Tongue (tissue), 2 donors: ENCODE measurements around the gene ZNF491. TPM values are rescaled to one million over a fixed set of nuclear protein-coding genes. Genes with fewer than 3 reads are reported as not detected.
"Not testable (repeated sequence)": the region's sequence is repeated elsewhere in the genome, so short reads cannot be mapped to it uniquely, and the experiment has no call there.

Source experiments
- DNase-seq: peaks from one replicate; pipeline ENCODE4 v3.0.0-alpha.2; 2015
- total RNA-seq: library from RNA; depleted of rRNA; stranded (reverse); fragments of >200 nt; gene quantifications from one replicate; pipeline ENCODE4 v1.2.3, GENCODE V29; 2014

Gene ZNF491
- 4.4 TPM for total RNA-seq

DNA sequence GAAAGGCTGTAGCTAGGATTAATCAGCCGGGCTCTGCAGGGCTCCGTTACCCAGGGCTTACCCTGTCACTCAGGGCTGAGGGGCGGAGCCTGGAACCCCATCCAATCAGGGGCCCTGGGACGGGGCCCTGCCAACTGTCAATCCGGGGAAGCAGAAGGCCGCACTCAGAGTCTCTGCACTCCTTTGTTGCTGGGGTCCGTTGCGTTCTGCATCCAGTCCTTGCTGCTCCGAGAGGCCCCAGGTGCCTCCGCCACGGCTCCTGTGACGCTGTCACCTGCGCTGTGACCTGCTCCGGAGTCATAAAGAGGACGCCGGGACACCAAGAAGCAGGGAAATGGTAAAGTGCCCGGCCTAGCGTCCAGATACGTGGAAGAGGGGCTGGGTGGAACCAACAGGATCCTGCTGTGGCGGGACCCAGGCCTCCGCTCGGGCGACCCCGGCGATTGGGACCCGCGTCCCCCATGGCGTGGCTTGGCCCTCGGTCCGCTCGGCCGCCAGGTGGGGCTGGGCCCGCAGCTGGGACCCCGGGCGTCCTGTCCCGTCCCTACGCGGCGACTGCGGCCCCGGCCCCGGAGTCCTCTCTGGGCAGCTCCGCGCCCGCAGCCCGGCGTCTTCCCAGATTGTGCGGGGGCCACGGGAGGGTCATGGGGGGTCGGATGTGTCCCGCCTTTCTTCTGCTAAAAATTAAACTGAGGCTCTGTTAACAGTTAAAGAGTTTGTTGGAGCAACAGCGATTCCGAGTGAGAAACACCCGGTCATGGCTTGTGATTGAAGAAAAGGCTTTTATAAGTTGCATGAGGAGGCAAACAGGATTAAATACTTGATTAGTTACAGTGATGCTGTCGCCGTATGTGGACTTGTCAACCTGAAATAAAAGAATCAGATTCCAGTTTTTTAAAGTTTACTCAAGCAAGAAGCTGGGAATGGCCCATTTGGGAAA lies at the start of gene ZNF491:
Gene ZNF491 (plus strand): TSS at position 133 of the 940 bp plus-strand sequence. CDS start 7,431 bp downstream, outside the sequence.
- DNase-seq, result peak; percentile 95

DNA sequence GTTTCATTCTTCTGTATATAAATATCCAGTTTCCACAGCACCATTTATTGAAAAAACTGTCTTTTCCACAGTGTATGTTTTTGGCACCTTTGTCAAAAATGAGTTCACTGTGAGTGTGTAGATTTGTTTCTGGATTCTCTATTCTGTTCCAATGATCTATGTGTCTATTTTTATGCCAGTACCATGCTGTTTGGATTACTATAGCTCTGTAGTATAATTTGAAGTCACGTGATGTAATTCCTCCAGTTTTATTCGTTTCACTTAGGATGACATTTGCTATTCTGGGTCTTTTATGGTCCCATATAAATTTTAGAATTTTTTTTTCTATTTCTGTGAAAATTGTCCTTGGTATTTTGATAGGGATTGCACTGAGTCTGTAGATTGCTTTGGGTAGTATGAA lies 48.6 kb upstream of the ZNF491 start:
- DNase-seq, result no peak

DNA sequence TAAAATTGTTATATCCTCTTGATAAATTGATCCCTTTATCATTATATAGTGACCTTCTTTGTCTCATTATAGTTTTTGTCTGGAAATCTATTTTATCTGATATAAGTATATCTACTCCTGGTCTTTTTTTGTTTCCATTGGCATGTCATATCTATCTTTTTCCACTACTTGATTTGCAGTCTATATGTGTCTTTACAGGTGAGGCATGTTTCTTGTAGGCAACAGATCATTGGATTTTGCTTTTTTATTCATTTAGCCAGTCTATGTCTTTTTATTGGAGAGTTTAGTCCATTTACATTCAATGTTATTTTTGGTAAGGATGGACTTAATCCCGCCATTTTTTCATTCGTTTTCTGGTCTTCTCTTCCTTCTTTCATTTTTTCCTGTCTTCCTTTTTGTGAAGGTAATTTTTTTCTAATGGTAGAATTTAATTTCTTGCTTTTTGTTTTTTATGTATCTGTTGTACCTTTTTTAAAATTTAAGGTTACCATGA lies 46.0 kb upstream of the ZNF491 start:
- no peak for DNase-seq

DNA sequence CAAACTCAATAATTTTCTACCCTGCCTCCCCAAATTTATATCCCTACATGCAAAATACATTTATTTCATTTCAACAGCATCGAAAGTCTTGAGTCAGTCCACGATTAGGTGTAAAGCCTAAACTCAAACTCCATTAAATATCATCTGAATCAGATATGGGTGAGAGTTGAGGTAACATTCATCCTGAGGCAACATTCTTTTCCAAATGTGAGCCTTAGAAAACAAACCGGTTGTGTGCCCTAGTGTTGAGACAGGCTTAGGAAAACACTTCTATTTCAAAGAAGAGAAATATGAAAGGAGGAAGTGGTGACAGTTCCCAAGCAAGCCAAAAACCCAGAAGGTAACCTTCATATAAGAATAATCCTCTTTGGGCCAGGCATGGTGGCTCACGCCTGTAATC lies 43.7 kb upstream of the ZNF491 start:
- no peak for DNase-seq

DNA sequence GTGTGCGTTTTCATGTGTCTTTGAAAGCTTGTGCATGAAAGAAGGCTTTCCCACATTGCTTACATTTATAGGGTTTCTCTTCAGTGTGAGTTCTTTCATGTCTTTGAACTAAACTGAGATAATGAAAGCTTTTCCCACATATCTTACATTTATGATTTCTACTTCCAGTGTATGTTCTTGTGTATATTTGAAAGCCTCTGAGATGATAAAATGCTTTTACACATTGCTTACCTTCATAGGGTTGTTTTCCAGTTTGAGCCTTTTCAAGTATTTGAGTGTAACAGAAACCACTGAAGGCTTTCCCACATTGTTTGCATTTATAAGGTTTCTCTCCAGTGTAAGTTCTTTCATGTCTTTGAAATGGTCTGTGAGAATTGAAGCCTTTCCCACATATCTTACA lies 41.4 kb upstream of the ZNF491 start:
- DNase-seq, result no peak

DNA sequence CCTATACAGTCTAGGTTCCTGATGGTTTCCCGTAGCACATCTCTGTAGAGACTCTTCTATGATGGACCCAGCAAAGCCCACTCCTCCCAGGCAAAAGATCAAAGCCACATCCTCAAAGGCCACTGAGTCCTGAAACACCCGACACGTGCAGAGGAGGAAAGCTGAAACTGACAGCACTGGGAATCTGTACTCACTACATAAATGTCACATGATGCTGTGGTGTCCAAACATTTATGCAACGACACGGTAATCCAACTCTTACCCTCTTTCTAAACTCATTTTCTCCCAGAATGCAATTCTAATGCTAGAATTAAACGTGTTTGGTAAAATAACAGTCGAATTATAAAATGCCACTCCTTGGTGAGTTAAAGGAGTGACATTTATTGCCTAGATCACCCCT lies 38.5 kb upstream of the ZNF491 start:
- DNase-seq, result no peak

DNA sequence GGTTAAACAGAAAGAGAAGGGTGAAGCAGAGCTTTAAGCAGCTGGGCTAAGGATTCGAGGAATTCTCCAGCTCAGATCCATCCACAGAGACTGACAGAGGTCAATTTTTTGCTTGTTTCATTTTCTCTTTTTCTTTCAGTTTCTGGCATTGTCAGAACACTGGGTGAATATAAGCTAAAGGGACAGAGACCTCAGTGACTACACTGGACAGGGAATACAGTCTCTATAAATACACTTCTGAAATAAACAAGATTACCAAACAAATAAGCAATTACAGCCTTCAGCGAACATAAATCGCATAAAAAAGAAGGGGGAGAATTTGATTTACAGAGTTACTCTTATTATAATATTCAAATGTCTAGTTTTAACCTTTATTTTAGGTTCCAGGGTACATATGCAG lies 35.2 kb upstream of the ZNF491 start:
- DNase-seq, result no peak

DNA sequence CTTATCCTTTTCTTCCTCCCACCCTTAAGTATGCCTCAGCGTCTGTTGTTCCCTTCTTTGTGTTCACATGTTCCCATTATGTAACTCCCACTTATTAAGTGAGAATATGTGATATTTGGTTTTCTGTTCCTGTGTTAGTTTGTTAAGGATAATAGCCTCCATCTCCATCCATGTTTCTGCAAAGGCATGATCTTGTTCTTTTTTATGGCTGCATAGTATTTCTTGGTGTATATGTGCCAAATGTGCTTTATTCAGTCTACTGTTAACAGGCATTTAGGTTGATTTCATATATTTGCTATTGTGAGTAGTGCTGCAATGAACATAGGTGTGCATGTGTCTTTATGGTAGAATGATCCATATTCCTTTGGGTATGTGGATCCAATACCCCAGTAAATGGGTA lies 34.7 kb upstream of the ZNF491 start:
- no peak for DNase-seq

DNA sequence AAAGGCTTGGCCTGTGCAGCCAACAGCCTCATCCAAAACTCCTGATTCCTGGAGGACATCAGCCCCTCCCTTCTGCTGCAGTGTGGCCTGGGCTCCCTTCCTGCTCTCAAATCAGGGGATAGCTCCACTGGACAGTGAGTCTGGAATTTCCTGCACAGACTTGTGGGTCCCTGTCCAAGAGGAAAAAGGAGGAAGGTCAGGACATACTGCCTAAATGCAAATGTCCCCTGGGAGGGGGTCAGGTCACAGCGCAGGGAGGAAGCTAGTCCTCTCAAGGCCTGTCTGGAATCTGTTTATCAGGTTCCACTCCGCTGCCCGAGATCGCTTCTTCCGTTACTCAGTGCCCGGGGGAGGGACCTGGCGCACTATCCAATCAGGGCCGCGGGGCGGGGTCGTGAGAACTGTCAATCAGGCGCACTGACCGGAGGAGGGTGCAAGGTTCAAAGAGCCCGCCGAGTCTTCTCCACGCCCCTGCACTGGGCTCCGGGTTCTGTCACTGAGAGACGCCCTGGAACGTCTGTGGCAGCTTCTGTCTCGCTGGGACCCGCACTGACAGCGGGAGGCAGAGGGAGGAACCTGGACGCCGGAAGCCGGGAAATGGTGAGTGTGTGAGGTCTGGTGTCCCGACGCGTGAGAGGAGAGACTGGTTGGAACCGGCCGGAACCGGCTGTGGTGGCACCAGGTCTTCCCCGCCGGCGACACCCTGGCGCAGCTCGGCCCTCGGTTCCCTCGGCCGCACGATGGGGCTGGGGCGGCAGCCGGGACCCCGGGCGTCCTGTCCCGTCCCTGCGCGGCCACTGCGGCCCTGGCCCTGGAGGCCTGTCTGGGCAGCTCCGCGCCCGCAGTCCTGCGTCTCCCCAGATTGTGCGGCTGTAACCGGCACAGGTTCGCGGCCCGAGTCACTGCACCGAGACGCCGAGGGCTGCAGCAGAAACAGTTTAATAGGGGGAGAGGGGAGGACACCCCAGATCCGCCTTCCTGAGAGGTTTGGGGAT lies 31.4 kb upstream of the ZNF491 start, which contains the start of gene ZNF441:
Gene ZNF441 (plus strand): TSS at position 404 of the 995 bp plus-strand sequence. CDS start 194 bp downstream, at position 598.
- peak; percentile 98 for DNase-seq

DNA sequence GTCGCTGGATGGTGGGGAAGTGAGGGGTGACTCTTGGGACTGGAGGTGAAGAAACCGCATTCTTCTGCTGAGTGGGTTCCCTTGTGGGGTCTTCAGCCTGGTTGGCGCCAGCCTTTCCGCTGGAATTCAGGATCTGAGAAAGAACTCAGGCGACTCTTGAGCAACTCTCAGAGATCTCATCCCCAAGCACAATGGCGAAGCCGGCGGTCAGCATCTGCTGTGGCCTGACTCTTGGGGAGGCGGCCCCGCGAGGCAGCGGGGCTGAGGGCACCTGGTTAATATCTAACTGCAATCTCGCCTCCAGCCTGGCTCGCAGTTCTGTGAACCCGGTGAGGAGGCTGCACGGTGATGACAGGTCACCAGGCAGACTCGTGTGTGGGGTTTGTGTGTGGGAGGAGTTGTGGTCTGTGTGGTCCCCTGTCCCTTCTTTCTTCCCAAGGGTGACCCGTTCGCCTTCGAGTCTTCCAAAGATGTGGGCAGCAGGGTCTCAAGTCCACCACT lies 30.6 kb upstream of the ZNF491 start:
- peak; percentile 36 for DNase-seq

DNA sequence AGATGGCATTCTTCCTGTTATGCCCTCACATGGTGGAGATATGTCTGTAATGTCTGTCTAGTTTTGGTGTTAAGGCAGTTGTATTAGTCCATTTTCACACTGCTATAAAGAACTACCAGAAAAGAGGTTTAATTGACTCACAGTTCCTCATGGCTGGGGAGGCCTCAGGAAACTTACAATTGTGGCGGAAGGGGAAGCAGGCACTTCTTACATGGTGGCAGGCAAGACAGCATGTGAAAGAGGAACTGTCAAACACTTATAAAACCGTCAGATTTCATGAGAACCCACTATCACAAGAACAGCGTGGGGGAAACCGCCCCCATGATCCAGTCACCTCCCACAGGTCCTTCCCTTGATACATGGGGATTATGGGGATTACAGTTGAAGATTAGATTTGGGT lies 28.3 kb upstream of the ZNF491 start:
- DNase-seq, result no peak

DNA sequence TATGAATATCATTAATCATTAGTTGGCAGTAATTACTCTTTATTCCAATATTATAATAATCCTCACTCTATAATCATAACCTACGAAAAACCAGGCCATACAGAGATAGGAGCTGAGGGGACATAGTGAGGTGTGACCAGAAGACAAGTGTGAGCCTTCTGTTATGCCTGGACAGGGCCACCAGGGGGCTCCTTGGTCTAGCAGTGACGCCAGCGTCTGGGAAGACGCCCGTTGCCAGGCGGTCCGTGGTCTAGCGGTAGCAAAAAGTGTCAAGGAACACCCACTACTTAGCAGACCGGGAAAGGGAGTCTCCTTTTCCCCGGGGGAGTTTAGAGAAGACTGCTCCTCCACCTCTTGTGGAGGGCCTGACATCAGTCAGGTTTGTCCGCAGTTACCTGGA lies 26.8 kb upstream of the ZNF491 start:
- not testable (repeated sequence) for DNase-seq

DNA sequence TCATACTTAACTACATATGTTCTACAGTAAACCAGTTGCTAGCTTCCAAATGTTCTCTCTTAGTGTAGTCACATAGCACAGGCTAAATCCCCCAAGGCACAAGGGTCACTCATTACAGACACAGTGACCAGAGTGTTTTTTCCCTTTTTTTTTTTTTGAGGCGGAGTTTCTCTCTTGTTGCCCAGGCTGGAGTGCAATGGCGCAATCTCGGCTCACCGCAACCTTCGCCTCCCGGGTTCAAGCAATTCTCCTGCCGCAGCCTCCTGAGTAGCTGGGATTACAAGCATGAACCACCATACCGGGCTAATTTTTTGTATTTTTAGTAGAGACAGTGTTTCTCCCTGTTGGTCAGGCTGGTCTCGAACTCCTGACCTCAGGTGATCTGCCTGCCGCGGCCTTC lies 21.7 kb upstream of the ZNF491 start:
- not testable (repeated sequence) for DNase-seq

DNA sequence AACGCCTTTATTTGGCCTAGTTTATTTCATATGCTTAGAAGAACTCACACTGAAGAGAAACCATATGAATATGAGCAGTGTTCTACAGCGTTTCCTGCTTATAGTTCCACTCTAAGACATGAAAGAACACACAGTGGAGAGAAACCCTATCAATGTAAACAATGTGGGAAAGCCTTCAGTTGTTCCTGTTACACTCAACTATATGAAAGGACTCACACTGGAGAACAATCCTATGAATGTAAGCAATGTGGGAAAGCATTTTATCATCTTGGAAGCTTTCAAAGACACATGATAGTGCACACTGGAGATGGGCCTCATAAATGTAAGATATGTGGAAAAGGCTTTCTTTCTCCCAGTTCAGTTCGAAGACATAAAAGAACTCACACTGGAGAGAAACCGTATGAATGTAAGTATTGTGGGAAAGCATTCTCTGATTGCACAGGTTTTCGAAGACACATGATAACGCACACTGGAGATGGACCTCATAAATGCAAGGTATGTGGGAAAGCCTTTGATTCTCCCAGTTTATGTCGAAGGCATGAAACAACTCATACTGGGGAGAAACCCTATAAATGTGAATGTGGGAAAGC lies 17.8 kb upstream of the ZNF491 start:
- DNase-seq, result no peak

DNA sequence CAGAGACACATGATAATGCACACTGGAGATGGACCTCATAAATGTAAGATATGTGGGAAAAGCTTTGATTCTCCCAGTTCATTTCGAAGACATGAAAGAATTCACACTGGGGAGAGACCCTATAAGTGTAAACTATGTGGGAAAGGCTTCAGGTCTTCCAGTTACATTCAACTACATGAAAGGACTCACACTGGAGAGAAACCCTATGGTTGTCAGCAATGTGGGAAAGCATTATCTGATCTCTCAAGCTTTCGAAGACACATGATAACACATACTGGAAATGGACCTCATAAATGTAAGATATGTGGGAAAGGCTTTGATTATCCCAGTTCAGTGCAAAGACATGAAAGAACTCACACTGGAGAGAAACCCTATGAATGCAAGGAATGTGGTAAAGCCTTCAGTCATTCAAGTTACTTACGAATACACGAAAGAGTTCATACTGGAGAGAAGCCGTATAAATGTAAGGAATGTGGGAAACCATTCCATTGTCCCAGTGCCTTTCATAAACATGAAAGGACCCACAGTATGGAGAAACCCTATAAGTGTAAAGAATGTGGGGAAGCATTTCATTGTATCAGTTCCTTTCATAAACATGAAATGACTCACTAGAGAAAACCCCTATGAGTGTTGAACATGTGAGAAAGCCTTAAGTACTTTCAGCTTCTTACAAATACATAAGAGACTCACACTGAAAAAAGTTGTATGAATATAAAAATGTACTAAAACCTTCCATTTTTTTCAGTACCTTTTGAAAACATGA lies 16.8 kb upstream of the ZNF491 start:
- DNase-seq, result no peak

DNA sequence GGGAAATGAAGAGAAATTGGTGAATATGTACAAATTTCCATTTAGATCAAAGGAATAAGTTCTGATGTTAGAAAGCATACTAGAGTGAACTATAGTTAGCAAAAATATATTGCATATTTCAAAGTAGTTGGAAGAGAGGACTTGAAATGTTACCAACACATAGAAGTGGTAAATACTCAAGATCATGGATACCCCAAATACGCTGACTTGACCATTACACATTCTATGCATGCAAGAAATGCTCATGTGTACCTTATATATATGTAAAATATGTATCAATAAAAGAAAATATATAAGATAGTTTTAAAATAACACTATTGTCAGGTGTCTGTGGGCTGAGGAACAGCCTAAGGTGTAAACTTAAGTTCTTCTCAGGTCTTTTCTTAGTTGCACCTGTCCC lies 14.6 kb upstream of the ZNF491 start:
- no peak for DNase-seq

DNA sequence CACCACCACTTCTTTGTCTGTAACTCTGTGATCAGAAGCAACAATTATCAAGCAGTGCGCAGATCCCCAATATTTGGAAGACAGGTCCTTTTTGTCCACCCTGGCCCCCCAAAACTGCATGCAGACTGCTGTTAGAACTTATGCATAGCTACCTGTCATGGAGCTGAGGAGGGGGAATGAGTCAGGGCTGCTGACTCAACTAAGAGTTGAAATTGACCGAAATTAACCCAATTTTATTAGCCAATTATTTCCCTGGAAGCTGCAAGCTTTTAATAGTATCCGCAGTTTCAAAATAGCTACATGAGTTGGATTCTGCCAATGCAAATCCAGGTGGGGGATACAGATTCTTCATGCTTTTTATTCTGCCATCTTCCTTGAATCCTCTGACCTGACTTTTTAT lies 14.0 kb upstream of the ZNF491 start:
- no peak for DNase-seq

DNA sequence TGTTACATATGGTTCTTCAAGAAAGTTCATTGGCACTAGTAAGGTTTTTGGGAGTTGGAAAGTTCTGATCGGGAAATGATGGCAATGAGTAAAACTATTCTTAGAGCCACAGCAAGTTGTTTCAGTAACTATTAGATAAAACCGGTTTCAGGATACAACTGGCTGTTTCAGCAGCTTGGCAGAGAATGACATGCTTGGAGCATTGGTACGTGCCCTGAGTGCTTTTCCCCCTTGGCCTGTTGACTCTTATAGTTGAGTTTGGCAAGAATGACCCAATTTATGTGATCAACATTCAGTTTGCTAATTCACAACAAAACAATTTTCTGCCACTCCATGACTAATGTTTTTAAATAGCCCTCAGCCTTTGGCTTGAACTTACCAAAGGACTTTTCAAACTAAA lies 10.8 kb upstream of the ZNF491 start:
- no peak for DNase-seq

DNA sequence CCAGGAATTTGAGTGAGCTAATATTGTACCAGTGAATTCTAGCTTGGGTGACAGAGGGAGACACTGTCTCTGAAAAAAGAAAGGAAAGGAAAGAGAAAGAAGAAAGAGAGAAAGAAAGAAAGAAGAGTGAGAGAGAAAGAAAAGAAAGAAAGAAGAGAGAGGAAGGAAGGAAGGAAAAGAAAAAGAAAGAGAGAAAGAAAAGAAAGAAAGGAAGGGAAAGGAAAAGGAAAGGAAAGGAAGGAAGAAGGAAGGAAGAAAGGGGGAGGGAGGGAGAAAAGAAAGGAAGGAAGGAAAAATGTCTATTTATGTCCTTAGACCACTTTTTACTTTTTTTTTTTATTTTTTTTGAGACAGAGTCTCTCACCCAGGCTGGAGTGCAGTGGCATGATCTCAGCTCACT lies 5.4 kb upstream of the ZNF491 start:
- no peak for DNase-seq

DNA sequence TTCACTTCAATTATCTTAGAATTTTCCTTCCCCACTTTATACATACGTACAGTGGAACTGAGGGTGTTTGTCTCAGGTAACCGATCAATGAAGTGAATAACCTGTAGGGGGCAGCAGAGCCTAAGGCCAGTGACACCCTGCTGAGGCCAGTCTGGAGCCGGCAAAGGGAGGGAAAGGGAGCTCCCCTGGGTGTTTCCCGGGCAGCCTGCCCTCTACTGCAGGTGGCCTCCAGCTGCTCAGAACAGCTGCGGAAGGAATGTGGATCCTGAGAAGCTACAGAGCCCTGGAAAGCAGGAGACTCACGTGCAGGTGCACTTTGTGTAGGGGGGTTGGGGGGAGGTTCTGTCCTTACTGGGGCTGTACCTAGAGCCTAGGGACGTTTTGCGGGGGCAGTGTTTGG lies 832 bp upstream of the ZNF491 start:
- peak; percentile 97 for DNase-seq
